GM18867 (cell line): Measurements from ENCODE around the gene ZNF732.
"Not testable (repeated sequence)": the region's sequence is repeated elsewhere in the genome, so short reads cannot be mapped to it uniquely, and the experiment has no call there.

ENCODE experiments used
- ATAC-seq: cut with Tn5 transposase; IDR thresholded peaks from one replicate; pipeline ENCODE4 v1.9.1; 2021; ENCODE audit warnings: mild to moderate bottlenecking, moderate library complexity; ENCODE audit not compliant: unreplicated experiment

The ZNF732 gene

GRCh38 chr4:253936-254756 is 51.1 kb downstream of the ZNF732 start:
- ATAC-seq, result no peak

- no peak for ATAC-seq
These were observed 53.1 kb downstream of the ZNF732 start for GRCh38 chr4:252065-252601.

- no peak for ATAC-seq
These were observed 60.8 kb downstream of the ZNF732 start for GRCh38 chr4:244471-244870.

GRCh38 chr4:243426-243825 is 61.8 kb downstream of the ZNF732 start:
- no peak for ATAC-seq

- peak; percentile 59 for ATAC-seq
These were observed 63.0 kb downstream of the ZNF732 start for GRCh38 chr4:242121-242848.

GRCh38 chr4:241411-241810 is 63.9 kb downstream of the ZNF732 start:
- ATAC-seq, result not testable (repeated sequence)

- ATAC-seq, result no peak
These were observed 69.2 kb downstream of the ZNF732 start for GRCh38 chr4:236028-236427.

GRCh38 chr4:234178-234577 is 71.1 kb downstream of the ZNF732 start:
- no peak for ATAC-seq

- no peak for ATAC-seq
These were observed 81.3 kb downstream of the ZNF732 start for GRCh38 chr4:223913-224497.
